Activated CD4-positive, CD25-positive, alpha-beta regulatory T cell treated with anti-CD3 and anti-CD28 coated beads, Interleukin-2, amount 50 U/mL, for 72 hours (primary cell): ENCODE measurements around the gene PRKCZ.

ENCODE experiments used
- DNase-seq: peaks from one replicate; pipeline ENCODE4 v3.0.0; 2021

PRKCZ gene

GRCh38 chr1:2163205-2163604, 113.0 kb downstream of the PRKCZ start:
- no peak for DNase-seq

- DNase-seq, result no peak
Observed at GRCh38 chr1:2165646-2166045, 115.4 kb downstream of the PRKCZ start.

- DNase-seq, result no peak
Observed at GRCh38 chr1:2166254-2166653, 116.0 kb downstream of the PRKCZ start.

- no peak for DNase-seq
Observed at GRCh38 chr1:2166695-2167094, 116.5 kb downstream of the PRKCZ start.

GRCh38 chr1:2168090-2168489, 117.9 kb downstream of the PRKCZ start:
- no peak for DNase-seq

- no peak for DNase-seq
Observed at GRCh38 chr1:2168535-2168934, 118.3 kb downstream of the PRKCZ start.

- DNase-seq, result no peak
Observed at GRCh38 chr1:2169200-2169836, 119.1 kb downstream of the PRKCZ start.

- no peak for DNase-seq
Observed at GRCh38 chr1:2170211-2170610, 120.0 kb downstream of the PRKCZ start.

- DNase-seq, result no peak
Observed at GRCh38 chr1:2172012-2172411, 121.8 kb downstream of the PRKCZ start.

GRCh38 chr1:2172551-2173146, 122.4 kb downstream of the PRKCZ start:
- DNase-seq, result no peak

GRCh38 chr1:2173546-2174347, 123.5 kb downstream of the PRKCZ start:
- DNase-seq, result no peak

- DNase-seq, result peak; percentile 52
Observed at GRCh38 chr1:2174348-2175054, 124.3 kb downstream of the PRKCZ start.

- no peak for DNase-seq
Observed at GRCh38 chr1:2175055-2175414, 124.8 kb downstream of the PRKCZ start.

GRCh38 chr1:2175681-2176454, 125.7 kb downstream of the PRKCZ start:
- DNase-seq, result no peak

- no peak for DNase-seq
Observed at GRCh38 chr1:2176615-2177014, 126.4 kb downstream of the PRKCZ start.

GRCh38 chr1:2177541-2177940, 127.3 kb downstream of the PRKCZ start:
- DNase-seq, result no peak

- no peak for DNase-seq
Observed at GRCh38 chr1:2177946-2178538, 127.8 kb downstream of the PRKCZ start.

- no peak for DNase-seq
Observed at GRCh38 chr1:2178875-2179274, 128.7 kb downstream of the PRKCZ start.

GRCh38 chr1:2179283-2180013, 129.2 kb downstream of the PRKCZ start:
- DNase-seq, result no peak

GRCh38 chr1:2180297-2181245, 130.4 kb downstream of the PRKCZ start:
- no peak for DNase-seq
